Skeletal muscle tissue (tissue), 4 donors: ENCODE data around the gene SATB2. TPM values are rescaled to one million over a fixed set of nuclear protein-coding genes. Genes with fewer than 3 reads are reported as not detected.

ENCODE experiments used
- H3K27ac ChIP-seq: one replicate; pipeline ENCODE4 v1.7.0; 2013; ENCODE audit warnings: mild to moderate bottlenecking, low read depth, low read length, inconsistent platforms
- H3K27me3 ChIP-seq, 3 donors: one replicate each; pipeline ENCODE4 v1.7.0; 2013; ENCODE audit warnings: low read length in 3 of 3; ENCODE audit not compliant: control insufficient read depth in 3 of 3, insufficient read depth in 3 of 3
- H3K36me3 ChIP-seq, 3 donors: one replicate each; pipeline ENCODE4 v1.7.0; 2013; ENCODE audit warnings: low read length in 3 of 3; ENCODE audit not compliant: control insufficient read depth in 3 of 3, insufficient read depth in 3 of 3
- H3K4me1 ChIP-seq, 3 donors: one replicate each; pipeline ENCODE4 v1.7.0; 2013; ENCODE audit warnings: low read length in 3 of 3, mild to moderate bottlenecking in 3 of 3; ENCODE audit not compliant: control insufficient read depth in 3 of 3, insufficient read depth in 3 of 3
- H3K4me3 ChIP-seq, 3 donors: one replicate each; pipeline ENCODE4 v1.7.0; 2013; ENCODE audit warnings: low read length in 3 of 3
- H3K9ac ChIP-seq, 3 donors: one replicate each; pipeline ENCODE4 v1.7.0; 2013; ENCODE audit warnings: low read length in 3 of 3, mild to moderate bottlenecking in 3 of 3, moderate library complexity in 2 of 3, low read depth in 1 of 3
- H3K9me3 ChIP-seq, 3 donors: one replicate each; pipeline ENCODE4 v1.7.0; 2013; ENCODE audit warnings: low read length in 3 of 3; ENCODE audit not compliant: control insufficient read depth in 3 of 3
- total RNA-seq: library from RNA; depleted of rRNA; stranded (reverse); fragments of >200 nt; gene quantifications from one replicate; pipeline ENCODE4 v1.2.3, GENCODE V29; 2014
- donor health status: Osteomylitis.

SATB2 gene
- total RNA-seq, 1 donor from 2014 or later = 3.7 TPM

GRCh38 chr2:199439542-199439941, 18.2 kb downstream of the SATB2 start:
- no peaks in the 10 kb centered on the region for H3K4me1 ChIP-seq
- H3K27me3 ChIP-seq = no peaks in the 10 kb centered on the region
- no peak overlapping the region for H3K27ac ChIP-seq
- no peak overlapping the region for H3K4me3 ChIP-seq
- no peaks in the 10 kb centered on the region for H3K36me3 ChIP-seq
- H3K9ac ChIP-seq = no peak overlapping the region
- H3K9me3 ChIP-seq = no peaks in the 10 kb centered on the region

DNA sequence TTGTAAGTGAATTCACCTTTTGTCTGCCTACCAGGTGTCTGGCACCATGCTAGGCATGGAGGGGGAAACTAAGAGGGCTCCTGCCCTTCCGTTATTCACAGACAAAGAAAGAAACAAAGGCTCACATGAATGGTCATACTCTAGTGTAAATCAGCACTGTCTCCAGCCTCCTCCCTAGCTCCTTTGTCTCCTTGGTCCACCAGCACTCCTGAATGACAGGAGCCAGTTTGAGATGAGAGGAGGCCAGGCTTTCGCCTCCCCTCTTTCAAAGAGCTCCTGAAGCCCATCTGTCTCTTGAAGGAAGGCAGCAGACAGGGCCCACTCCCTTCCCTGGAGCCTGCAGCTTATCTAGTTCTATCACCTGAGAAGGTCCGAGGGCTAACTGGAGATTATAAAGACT, 18.7 kb downstream of the SATB2 start:
- Histone ChIP-seq H3K9me3 (no peaks in the 10 kb centered on the region), H3K27ac (no peak overlapping the region)

GRCh38 chr2:199434555-199434954, 23.2 kb downstream of the SATB2 start:
- Histone ChIP-seq H3K9me3 (no peaks in the 10 kb centered on the region), H3K4me1 (no peaks in the 10 kb centered on the region), H3K9ac (no peak overlapping the region), H3K36me3 (no peaks in the 10 kb centered on the region), H3K4me3 (no peak overlapping the region), H3K27me3 (no peaks in the 10 kb centered on the region), H3K27ac (no peak overlapping the region)

More for the DNA sequence above, 18.7 kb downstream of the SATB2 start:
- Histone ChIP-seq H3K4me3 (no peak overlapping the region), H3K4me1 (no peaks in the 10 kb centered on the region), H3K27me3 (no peaks in the 10 kb centered on the region), H3K9ac (no peak overlapping the region), H3K36me3 (no peaks in the 10 kb centered on the region)

GRCh38 chr2:199433204-199433832, 24.4 kb downstream of the SATB2 start:
- Histone ChIP-seq H3K27me3 (no peaks in the 10 kb centered on the region), H3K36me3 (peaks cover 0 to 1% (median 0%) of the 10 kb centered on the region in 3 donors), H3K27ac (no peak overlapping the region), H3K9ac (no peak overlapping the region), H3K4me1 (no peaks in the 10 kb centered on the region), H3K9me3 (no peaks in the 10 kb centered on the region), H3K4me3 (no peak overlapping the region)

- H3K9me3 ChIP-seq = no peaks in the 10 kb centered on the region
- no peak overlapping the region for H3K9ac ChIP-seq
- H3K4me1 ChIP-seq = no peaks in the 10 kb centered on the region
- no peak overlapping the region for H3K27ac ChIP-seq
- H3K36me3 ChIP-seq = peaks cover 0 to 2% (median 0%) of the 10 kb centered on the region in 3 donors
- no peaks in the 10 kb centered on the region for H3K27me3 ChIP-seq
- no peak overlapping the region for H3K4me3 ChIP-seq
Measured at GRCh38 chr2:199431746-199432213, 26.0 kb downstream of the SATB2 start.

DNA sequence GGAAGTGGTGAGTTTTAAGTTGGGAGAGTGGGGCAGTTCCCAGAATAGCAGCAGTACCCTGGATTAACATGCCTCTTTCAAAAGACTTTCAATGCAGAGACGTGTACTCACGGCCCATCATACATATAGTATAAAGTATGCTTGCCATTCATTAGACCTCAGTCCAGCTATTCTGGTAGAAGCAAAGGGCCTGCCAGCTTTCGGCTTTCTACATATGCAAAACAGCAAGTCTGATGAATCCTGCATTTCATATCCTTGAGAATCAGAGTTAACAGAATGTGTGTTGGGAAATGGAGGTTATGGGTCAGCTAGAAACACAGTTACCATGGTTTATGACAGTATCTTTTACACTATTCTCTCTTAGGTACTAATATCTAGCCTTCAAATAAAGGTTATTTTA, 27.5 kb downstream of the SATB2 start:
- Histone ChIP-seq H3K36me3 (peaks cover 0 to 2% (median 0%) of the 10 kb centered on the region in 3 donors), H3K4me1 (no peaks in the 10 kb centered on the region), H3K4me3 (no peak overlapping the region), H3K27ac (no peak overlapping the region), H3K27me3 (no peaks in the 10 kb centered on the region), H3K9ac (no peak overlapping the region), H3K9me3 (no peaks in the 10 kb centered on the region)

- Histone ChIP-seq H3K9ac (no peak overlapping the region), H3K9me3 (no peaks in the 10 kb centered on the region), H3K27ac (no peak overlapping the region), H3K36me3 (peaks cover 0 to 2% (median 0%) of the 10 kb centered on the region in 3 donors), H3K27me3 (no peaks in the 10 kb centered on the region), H3K4me3 (no peak overlapping the region), H3K4me1 (no peaks in the 10 kb centered on the region)
Measured at GRCh38 chr2:199428291-199428690, 29.4 kb downstream of the SATB2 start.

GRCh38 chr2:199424160-199424559, 33.6 kb downstream of the SATB2 start:
- Histone ChIP-seq H3K4me1 (no peaks in the 10 kb centered on the region), H3K4me3 (no peak overlapping the region), H3K27ac (no peak overlapping the region), H3K36me3 (peaks cover 0 to 5% (median 0%) of the 10 kb centered on the region in 3 donors), H3K27me3 (no peaks in the 10 kb centered on the region), H3K9ac (no peak overlapping the region), H3K9me3 (no peaks in the 10 kb centered on the region)

DNA sequence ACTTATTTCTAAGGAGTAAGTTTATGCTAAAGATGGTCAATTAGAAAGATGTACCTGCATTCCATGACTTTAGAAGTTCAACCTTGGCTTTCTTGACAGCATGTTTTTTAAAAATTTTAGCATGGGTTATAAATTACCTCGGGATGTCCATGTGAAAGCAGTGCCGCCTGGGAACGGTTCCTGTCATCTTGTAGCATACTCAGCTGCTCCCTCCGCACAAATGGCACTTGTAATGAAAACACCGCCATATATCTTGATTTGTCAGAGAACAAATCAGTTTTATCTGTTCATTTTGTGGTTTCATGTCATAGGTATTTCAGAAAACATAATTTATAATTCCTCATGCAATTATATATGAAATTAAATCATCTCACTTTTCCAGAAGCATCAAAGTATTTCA, 38.3 kb downstream of the SATB2 start:
- Histone ChIP-seq H3K9me3 (no peaks in the 10 kb centered on the region), H3K36me3 (peaks cover 0 to 3% (median 3%) of the 10 kb centered on the region in 3 donors)

DNA sequence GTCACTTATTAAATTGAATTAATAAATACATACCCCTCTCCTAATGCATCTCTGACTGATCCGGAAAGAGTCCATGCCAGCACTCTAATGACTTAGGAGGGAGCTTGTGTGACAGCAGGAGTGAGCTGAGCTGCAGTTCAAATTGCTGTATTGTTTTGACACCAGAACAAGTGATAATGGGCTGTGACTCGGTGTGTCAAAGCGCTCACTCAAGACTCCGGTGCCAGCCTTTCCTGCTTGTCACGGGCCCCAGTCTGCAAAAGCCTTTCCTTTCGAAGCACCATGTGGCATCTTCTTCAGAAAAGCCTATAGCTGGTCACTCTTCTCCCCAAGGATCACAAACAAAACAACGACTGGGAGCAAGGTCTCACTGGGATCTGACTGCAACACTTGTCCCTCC, 43.3 kb downstream of the SATB2 start:
- Histone ChIP-seq H3K36me3 (peaks cover 0 to 3% (median 0%) of the 10 kb centered on the region in 3 donors), H3K9ac (no peak overlapping the region), H3K4me1 (no peaks in the 10 kb centered on the region), H3K9me3 (no peaks in the 10 kb centered on the region), H3K27me3 (no peaks in the 10 kb centered on the region), H3K27ac (no peak overlapping the region), H3K4me3 (no peak overlapping the region)

More for the DNA sequence above, 38.3 kb downstream of the SATB2 start:
- H3K4me3 ChIP-seq = no peak overlapping the region
- no peak overlapping the region for H3K9ac ChIP-seq
- H3K4me1 ChIP-seq = no peaks in the 10 kb centered on the region
- no peak overlapping the region for H3K27ac ChIP-seq
- H3K27me3 ChIP-seq = no peaks in the 10 kb centered on the region
